GM19397 (cell line): Measurements from ENCODE around the gene DAB2IP.
A peak's percentile ranks its signal among the peaks of the same experiment; 100 is the strongest.

Experiments
- ATAC-seq: cut with Tn5 transposase; IDR thresholded peaks from one replicate; pipeline ENCODE4 v1.9.1; 2021; ENCODE audit warnings: mild to moderate bottlenecking, moderate library complexity; ENCODE audit not compliant: unreplicated experiment

Gene DAB2IP

GRCh38 chr9:121700165-121700831 lies 48.9 kb downstream of the DAB2IP start:
- no peak for ATAC-seq

- ATAC-seq = no peak
Observed at GRCh38 chr9:121700832-121701419, 49.5 kb downstream of the DAB2IP start.

DNA sequence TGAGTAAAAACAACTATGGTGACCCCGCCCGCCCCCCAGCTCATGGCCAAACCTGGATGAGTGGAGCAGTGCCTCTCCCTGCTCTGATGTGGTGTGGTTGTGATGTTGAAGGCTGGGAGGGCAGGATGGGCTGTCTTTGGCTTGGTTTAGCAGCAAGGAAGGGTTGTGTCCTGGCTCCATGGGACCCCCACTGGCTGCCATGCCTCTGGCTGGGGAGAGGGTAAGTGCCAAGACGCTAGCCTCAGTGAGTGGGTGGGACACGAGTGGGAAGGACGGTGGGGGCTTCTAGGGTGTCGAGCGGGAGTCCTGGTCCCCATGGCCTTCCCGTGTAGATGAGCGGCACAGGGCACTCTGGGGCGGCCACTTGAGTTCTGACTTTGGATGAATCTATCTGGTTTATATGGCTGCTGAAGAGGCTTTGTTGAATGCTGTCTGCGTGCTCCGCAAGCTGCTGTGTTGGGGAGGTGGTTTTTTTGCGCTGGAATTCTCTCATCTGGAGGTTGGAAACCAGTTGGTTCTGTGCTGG lies 50.4 kb downstream of the DAB2IP start:
- no peak for ATAC-seq

DNA sequence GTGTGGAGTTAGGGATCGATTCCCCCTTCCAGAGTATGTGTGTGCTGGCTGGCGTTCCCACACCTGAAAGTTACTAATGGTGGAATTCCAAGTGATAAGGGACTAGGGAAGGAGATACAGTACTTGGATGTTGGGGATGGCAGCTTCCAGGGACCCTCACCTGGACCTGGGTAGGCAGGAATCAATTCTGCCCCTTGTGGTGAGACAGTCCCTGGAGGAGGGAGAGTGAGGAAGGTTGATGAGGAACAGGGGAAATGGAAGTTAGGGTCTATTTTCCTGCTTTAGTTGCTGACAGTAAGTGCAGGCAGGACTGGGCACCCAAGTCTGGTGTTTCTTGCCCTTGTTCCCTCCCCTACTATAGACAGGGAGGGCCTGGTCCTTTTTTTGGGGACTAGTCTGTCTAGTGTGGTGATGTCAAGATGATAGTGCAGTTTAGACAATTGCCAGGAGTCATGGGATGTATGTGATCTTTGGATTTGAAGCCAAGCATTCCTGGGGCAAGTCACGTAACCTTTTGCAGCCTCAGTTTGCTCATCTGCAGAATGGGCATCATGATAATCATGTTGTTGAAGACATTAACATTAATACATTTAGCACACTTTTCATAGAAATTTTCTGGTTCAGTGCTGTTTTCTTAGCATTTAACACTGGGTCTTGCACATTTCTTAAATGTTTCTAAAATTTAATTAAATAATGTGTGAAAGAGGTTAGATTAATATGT lies 51.7 kb downstream of the DAB2IP start:
- ATAC-seq = no peak

DNA sequence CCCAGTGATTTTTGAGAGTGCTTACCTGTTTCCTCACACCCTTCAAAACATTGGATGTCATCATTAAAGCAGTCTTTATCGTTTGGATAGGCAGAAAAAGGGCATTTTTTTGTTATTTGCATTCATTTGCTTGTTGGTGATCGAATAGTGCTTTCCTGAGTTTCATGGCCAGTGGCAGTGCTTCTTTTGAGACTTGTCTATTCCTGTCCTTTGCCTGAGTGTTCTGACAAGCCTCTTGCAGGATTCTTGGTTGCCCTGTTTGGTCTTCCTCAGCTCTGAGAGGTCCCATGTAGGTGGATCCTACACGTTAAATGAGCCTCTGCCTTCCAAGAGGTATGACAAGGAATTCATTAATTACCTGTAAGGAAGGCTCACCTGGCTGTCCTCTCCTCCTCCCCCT lies 52.8 kb downstream of the DAB2IP start:
- ATAC-seq = no peak

DNA sequence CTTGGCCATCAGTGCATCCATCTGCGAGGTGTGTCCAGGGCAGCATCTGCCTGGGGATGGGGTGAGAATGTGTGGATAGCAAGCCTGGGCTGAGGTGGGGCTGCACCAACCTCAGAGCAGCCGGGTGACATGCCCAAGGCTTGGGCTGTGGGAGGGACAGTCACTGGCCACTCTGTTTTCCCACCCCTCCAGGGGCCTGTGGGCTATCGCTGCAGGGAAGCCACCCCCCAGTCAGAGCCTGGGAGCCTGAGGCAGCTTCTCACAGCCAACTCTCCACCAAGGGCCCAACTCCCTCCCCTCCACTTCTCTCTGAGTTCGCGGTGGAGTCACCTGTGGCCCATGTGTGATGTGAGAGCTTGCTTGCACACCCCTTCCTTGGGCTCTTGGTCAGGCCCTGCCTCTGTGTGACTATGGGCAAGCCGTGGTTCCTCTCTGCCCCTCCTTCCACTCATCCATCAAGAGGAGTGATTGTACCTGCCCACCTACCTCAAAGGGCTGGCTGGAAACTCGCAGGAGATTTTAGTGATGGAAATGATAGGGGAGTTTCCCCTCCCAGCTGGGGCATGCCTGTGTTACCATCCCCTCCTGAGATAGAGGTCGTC lies 54.8 kb downstream of the DAB2IP start:
- no peak for ATAC-seq

DNA sequence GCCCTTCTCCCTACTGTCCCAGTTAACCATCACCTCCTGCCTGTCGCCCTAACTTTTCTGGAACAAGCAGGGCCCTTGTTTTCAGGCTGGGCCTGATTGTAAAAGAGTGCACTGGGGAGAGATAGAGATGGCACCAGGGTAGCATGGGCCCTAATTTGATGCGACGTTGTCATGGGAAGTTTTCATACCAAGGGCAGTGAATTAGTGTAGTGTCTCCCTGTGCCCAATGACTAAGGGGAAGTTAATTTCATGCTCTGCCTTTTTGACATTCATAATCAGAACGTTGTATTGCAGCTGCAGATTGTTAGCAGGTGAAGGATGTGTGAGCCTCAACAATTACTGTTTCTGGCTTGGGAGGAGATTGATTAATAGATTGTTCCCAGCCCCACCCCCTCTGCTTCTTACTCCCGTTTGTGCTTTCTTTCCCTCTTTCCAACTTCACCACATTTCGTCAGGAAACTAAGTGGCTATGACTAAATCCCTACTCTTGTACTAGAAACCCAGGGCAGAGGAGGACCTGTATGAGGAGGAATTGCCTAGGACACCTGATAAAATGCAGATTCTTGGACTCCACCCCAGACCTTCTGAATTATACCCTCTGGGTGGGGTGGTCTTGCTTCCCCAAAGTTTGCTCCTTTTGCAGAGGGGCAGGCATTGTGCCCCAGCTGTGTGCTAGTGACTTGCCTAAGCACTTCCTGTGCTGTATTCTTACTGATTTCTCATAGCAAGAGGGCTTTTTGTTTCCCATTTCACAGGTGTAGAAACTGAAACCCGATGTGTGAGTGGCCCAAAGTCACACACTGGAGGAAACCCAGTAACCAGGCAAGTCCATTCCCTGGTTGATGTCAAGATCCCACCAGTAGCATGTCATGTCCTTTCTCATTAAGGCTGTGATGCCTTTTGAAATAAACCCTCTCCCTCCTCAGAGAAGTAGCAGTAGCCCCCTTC lies 56.3 kb downstream of the DAB2IP start:
- ATAC-seq = peak; percentile 69

DNA sequence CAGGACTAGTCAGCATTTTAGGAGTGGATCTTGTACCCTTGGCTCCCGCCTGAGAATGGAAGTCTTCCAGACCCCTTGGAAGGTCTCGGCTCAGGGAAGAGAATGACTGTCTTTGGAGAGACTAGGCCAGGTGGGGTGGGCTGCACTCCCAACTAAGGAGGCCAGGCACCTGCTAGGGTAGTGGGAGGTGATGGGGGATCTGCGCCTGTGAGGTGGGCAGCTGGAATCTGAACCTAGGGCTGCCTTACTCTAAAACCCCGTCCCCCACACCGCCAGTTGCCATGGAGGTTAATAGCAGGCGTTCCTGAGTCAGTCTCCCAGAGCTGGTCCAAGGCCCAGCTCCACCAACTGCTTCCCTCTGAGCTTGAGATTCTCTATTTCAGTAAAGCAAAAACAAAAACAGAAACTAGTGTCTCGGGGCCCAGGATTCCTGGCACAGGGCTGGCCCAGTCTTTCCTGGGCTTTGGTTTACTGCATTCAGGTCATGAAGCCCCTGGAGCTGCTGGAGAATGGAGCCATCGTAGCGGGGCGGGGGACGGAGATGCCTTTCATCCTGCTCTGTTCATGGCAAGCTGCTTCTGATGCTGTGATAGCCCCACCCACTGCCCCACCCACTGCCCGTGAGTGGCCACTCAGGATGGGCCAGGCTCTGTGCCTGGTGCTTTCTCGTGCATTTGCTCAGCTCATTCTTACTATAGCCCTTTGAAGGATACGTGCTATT lies 57.5 kb downstream of the DAB2IP start:
- ATAC-seq = no peak

GRCh38 chr9:121709798-121710197 lies 58.4 kb downstream of the DAB2IP start:
- ATAC-seq = no peak

DNA sequence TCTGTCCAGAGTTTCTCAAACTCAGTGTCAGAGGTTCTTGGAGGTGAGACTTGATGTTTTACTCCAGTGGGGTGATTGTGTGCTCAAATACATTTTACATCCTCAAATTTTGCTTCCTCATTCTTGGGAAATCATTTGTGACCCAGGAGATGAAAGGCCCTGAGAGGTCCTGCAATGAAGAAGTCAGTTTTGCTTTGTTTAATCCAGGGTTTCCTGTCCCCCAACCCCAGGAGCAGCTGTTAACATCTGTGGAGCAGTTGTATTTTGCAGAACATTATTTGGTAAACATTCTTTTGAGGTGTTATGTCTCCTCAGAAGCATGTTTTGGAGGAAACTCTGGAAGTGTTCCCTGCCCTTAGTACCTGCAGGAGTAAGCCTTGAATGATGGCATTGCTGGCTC lies 59.8 kb downstream of the DAB2IP start:
- ATAC-seq = no peak

DNA sequence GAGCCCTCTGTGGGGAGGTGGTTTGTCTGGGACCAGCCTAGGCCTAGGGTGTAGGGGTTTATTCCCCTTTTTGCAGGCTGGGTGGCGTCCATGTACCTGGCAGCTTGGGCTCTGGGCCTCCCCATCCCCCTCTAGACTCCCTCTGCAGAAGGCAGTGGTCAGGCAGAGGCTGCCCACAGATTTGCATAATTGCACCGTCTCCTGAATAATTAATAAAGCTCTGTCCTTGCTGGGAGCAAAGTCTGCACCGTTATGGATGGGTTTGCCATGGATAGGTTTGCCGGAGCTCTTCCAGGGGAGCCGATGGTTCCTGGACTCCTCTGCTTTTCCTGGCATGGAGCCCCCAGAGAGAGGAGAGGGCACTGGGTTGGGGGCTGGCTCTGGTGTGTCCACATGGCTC lies 60.4 kb downstream of the DAB2IP start:
- ATAC-seq = no peak

DNA sequence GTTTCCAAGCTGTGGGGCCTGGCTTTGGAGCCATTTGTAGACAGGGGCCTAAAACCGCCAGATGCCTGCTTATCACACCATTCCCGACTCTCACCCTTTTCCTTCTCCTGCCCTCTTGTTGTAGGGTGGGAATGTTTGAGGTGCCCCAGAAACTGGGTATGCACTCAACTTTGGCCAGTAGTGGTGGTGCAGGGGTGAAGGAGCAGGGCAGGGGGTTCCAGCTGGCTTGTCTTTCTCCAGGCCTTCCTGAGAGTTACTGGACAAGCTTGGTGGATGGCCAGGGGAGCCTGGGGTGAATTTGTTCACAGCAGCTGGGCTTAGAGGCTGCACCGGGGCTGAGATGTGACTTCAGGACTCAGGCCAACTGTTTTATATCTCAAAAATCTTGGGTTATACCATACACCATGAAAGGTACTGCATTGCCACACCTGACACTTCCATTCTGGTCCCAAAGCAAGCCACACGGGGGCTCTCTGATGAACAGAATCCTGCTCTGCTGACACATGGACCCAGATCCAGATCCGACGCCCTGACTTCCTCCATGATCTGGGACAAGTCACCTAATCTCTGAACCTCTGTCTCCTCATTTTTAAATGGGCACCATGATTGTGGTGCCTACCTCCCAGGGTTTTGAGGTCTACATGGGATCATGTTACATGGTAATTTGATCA lies 62.1 kb downstream of the DAB2IP start:
- ATAC-seq = no peak

DNA sequence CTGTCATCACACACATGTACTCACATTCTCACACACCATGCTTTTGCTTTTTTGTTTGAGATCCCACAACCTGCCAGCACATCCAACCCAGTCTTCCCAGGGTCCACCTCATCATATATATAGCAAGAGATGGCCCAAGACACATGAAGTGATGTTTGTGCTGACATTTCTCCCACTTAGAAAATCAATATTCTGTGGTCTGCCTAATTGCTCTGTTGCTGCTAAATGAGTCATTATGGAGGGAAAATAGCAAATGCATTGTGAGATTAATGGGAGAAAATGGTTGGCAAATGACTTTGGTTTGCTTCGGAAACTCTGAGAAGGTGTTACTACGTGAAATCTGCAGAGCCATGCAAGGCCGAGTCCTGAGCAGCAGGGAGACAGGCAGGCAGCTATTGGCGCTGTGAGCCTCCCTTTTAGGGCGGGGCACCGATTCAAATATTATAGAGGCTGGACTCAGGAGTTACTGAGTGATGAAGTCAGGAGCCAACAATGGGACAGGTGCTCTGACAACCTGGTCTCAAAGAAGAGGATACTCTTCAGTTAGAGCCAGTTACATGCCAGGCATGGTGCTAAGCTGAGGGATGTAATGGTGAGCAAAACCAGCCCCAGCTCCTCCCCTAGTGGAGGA lies 62.8 kb downstream of the DAB2IP start:
- ATAC-seq = no peak

DNA sequence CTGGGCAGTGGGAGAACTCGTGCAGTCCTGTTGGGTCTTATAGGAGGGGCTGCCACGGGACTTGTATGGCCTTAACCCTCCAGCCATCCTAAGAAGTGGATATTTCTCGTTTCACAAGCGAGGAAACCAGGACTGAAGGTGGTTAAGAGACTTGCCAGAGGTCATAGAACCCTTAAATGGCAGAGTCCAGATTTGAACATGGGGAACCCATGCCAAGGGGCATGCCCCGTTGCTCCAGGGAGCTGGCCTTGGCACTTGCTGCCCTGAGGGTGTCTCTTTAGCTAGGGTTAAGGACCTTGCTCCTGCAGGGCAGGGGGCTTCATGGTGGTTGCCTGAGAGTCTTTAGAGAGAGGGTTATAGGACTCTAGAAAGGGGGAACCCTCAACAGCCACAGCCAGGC lies 63.4 kb downstream of the DAB2IP start:
- ATAC-seq = no peak

DNA sequence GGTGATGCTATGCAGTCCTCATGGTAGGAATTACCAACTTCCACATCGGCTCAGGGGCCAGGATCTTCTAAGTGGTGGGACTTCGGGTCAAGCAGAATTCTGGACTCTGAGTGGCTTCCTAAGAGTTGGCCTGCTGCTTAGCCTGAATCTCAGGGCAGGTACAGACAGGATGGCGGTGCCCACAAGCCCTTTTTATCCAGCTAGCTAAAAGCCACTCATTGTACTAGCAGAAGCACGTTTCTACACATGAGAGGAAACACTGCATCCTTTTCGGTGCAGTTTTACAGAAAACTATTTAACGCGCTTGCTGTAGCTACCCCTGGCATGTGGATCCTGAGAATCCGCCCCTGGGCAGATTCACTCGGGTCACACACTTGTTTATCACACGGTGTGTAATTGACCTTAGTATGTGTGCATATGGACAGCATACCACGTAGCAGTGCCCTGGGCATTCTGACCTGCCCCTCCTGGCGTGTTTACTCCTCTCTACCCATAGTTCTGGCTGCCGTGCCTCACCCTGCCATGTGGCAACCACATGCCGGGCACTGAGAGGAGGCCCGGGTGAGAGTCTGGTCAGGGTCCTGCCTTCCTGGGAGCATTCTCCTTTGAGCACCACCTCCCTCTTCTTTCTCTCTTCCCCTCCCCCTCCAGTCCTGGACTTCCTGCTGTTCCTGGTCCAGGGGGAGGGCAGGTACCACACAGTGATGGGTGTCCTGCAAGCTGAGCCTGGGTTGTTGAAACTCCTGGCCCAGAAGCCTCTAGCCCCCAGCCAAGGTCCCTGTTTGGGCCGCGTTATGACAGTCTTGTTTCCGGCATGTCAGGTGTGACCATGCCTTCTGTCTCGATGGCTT lies 65.9 kb downstream of the DAB2IP start:
- no peak for ATAC-seq

DNA sequence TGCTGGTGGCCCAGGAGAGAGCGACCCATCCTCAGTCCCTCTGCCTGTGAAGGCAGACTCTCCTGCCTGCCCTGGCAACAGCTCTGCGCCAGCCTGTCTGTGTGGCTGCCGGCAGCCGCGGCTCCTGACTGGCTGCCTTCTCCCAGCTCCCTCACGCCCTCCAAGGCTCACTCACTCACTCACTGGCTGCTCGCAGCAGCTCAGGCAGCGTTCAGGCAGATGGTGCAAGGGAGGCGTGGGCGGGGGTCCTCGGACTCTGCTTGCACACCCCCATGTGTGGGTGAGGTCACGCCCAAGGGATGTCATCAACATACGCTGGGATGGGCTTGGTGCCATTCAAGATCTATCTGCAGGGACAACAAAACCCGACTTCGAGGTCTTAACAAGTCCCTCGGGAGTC lies 66.7 kb downstream of the DAB2IP start:
- no peak for ATAC-seq

DNA sequence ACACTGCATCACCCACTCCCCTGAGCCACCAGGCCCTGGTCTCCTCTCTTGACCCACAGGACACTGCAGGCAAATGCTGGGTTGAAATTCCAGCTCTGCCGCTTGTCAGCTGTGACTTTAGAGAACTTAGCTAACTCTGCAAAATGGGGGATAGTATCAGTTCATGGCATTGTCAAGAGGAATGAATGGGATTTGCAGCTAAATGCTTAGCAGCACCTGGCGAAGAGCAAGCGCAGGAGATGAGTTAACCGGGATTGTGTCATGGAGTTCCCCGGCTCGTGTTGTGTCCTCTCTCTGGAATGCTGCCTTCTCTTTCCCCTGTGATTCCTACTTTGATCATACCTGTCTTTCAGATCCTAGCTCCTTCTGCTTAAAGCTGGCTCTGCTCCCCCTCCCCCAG lies 67.1 kb downstream of the DAB2IP start:
- ATAC-seq = no peak
